ENCODE measurements around the gene ITM2C.

The ITM2C gene

GRCh38 chr2:230908092-230908594 lies 43.4 kb downstream of the ITM2C start:
- DNase-seq (ENCODE audit: low read depth), result no peak

- peak; percentile 99 for DNase-seq (ENCODE audit: low read depth)
Measured at GRCh38 chr2:230908595-230909191, 44.0 kb downstream of the ITM2C start.

- DNase-seq (ENCODE audit: low read depth), result no peak
Measured at GRCh38 chr2:230909841-230910545, 45.3 kb downstream of the ITM2C start.

- DNase-seq (ENCODE audit: low read depth), result no peak
Measured at GRCh38 chr2:230910546-230911177, 45.9 kb downstream of the ITM2C start.

- DNase-seq (ENCODE audit: low read depth), result no peak
Measured at GRCh38 chr2:230912046-230912445, 47.3 kb downstream of the ITM2C start.

- no peak for DNase-seq (ENCODE audit: low read depth)
Measured at GRCh38 chr2:230912724-230913123, 48.0 kb downstream of the ITM2C start.

- peak; percentile 32 for DNase-seq (ENCODE audit: low read depth)
Measured at GRCh38 chr2:230913406-230914143, 48.8 kb downstream of the ITM2C start.

GRCh38 chr2:230914886-230915285 lies 50.1 kb downstream of the ITM2C start:
- DNase-seq (ENCODE audit: low read depth), result no peak

GRCh38 chr2:230915319-230915718 lies 50.6 kb downstream of the ITM2C start:
- DNase-seq (ENCODE audit: low read depth), result no peak

GRCh38 chr2:230916218-230916617 lies 51.5 kb downstream of the ITM2C start:
- DNase-seq (ENCODE audit: low read depth), result no peak

GRCh38 chr2:230919240-230919639 lies 54.5 kb downstream of the ITM2C start:
- no peak for DNase-seq (ENCODE audit: low read depth)

- DNase-seq (ENCODE audit: low read depth), result no peak
Measured at GRCh38 chr2:230919681-230920080, 54.9 kb downstream of the ITM2C start.

- no peak for DNase-seq (ENCODE audit: low read depth)
Measured at GRCh38 chr2:230920167-230920566, 55.4 kb downstream of the ITM2C start.

GRCh38 chr2:230921806-230922595 lies 57.3 kb downstream of the ITM2C start:
- DNase-seq (ENCODE audit: low read depth), result no peak

- no peak for DNase-seq (ENCODE audit: low read depth)
Measured at GRCh38 chr2:230922951-230923717, 58.4 kb downstream of the ITM2C start.

- no peak for DNase-seq (ENCODE audit: low read depth)
Measured at GRCh38 chr2:230924092-230924469, 59.3 kb downstream of the ITM2C start.

- DNase-seq (ENCODE audit: low read depth), result peak; percentile 30
Measured at GRCh38 chr2:230924470-230925341, 60.0 kb downstream of the ITM2C start, which contains the start of gene GPR55. TSS of gene GPR55 (minus strand) at chr2:230925242. CDS start at chr2:230910962, 14,280 bp downstream.

GRCh38 chr2:230925443-230925878 lies 60.7 kb downstream of the ITM2C start:
- no peak for DNase-seq (ENCODE audit: low read depth)

GRCh38 chr2:230925879-230926765 lies 61.4 kb downstream of the ITM2C start:
- peak; percentile 30 for DNase-seq (ENCODE audit: low read depth)
